SU-DHL-6 (cell line): ENCODE measurements around the gene TLE1.
"Not testable (repeated sequence)": the region's sequence is repeated elsewhere in the genome, so short reads cannot be mapped to it uniquely, and the experiment has no call there.

ENCODE experiments used
- H2AFZ ChIP-seq: fragments of 200-600 bp; sonication (generic); 2 replicates; pipeline ENCODE4 v1.6.1; 2014; ENCODE audit warnings: low read depth, mild to moderate bottlenecking, moderate library complexity, mixed read lengths, antibody characterized with exemption, low read length; ENCODE audit not compliant: severe bottlenecking
- H3F3A ChIP-seq: fragments of 200-600 bp; shearing (Covaris generic); 2 replicates; pipeline ENCODE4 v1.6.0; 2016; ENCODE audit warnings: antibody characterized with exemption, mild to moderate bottlenecking; ENCODE audit not compliant: insufficient read depth
- H3K27ac ChIP-seq: fragments of 200-600 bp; sonication (generic); 2 replicates; pipeline ENCODE4 v1.5.1; 2016; ENCODE audit warnings: low read depth, mild to moderate bottlenecking, low read length, moderate library complexity, mixed read lengths
- H3K27me3 ChIP-seq: fragments of 200-600 bp; sonication (generic), shearing (Covaris generic); 2 replicates; pipeline ENCODE4 v1.6.0; 2014; ENCODE audit warnings: mild to moderate bottlenecking, low read length
- H3K36me3 ChIP-seq: fragments of 200-600 bp; sonication (generic); 2 replicates; pipeline ENCODE4 v1.6.1; 2014; ENCODE audit warnings: mild to moderate bottlenecking, low read length, mixed read lengths
- H3K4me2 ChIP-seq: fragments of 300-600, 200-600 bp; shearing (Covaris generic), sonication (generic); 2 replicates; pipeline ENCODE4 v1.6.0; 2014; ENCODE audit warnings: low read length, low read depth, mild to moderate bottlenecking; ENCODE audit not compliant: poor library complexity, severe bottlenecking
- H3K4me3 ChIP-seq: fragments of 200-600 bp; sonication (generic); 2 replicates; pipeline ENCODE4 v1.5.1; 2014; ENCODE audit warnings: antibody characterized with exemption, low read length, mild to moderate bottlenecking, mixed read lengths; ENCODE audit not compliant: insufficient read depth, poor library complexity, severe bottlenecking
- H3K79me2 ChIP-seq: fragments of 200-600 bp; sonication (generic); 2 replicates; pipeline ENCODE4 v1.6.1; 2014; ENCODE audit warnings: mild to moderate bottlenecking, low read length, moderate library complexity; ENCODE audit not compliant: insufficient read depth
- H3K9ac ChIP-seq: fragments of 200-600 bp; sonication (generic); 2 replicates; pipeline ENCODE4 v1.7.0; 2014; ENCODE audit warnings: mild to moderate bottlenecking, low read length
- H3K9me2 ChIP-seq: fragments of 200-600 bp; sonication (generic); replicated peaks from 2 replicates; pipeline ENCODE4 v1.6.1; 2014; ENCODE audit warnings: low read length; ENCODE audit not compliant: insufficient read depth
- H3K9me3 ChIP-seq: fragments of 200-600 bp; sonication (generic); 2 replicates; pipeline ENCODE4 v1.6.1; 2014; ENCODE audit warnings: low read length, mixed read lengths; ENCODE audit not compliant: insufficient read depth
- H4K20me1 ChIP-seq: fragments of 200-600 bp; sonication (generic); 2 replicates; pipeline ENCODE4 v1.6.1; 2014; ENCODE audit warnings: low read depth, mild to moderate bottlenecking, antibody characterized with exemption, low read length, moderate library complexity, mixed read lengths
- CTCF ChIP-seq: fragments of 200-600 bp; sonication (generic); IDR thresholded peaks from one replicate; pipeline ENCODE4 v1.5.1; 2017; ENCODE audit warnings: antibody characterized with exemption, mild to moderate bottlenecking, low read length, moderate library complexity; ENCODE audit not compliant: insufficient read depth, poor library complexity, severe bottlenecking
- EZH2phosphoT487 ChIP-seq: fragments of 200-600 bp; sonication (generic), shearing (Covaris generic); conservative IDR thresholded peaks from 2 replicates; pipeline ENCODE4 v1.6.1; 2018; ENCODE audit warnings: mild to moderate bottlenecking, antibody characterized with exemption, low read length, moderate library complexity, mixed read lengths

The TLE1 gene

GRCh38 chr9:81694541-81694940, 5.2 kb upstream of the TLE1 start:
- H3F3A ChIP-seq: no peaks in the 10 kb centered on the region
- no peak overlapping the region for H3K4me3 ChIP-seq
- H3K9me2 ChIP-seq: no peaks in the 10 kb centered on the region
- no peaks in the 10 kb centered on the region for H3K9me3 ChIP-seq
- no peaks in the 10 kb centered on the region for H4K20me1 ChIP-seq
- H3K27ac ChIP-seq: no peak overlapping the region
- no peaks in the 10 kb centered on the region for H3K79me2 ChIP-seq
- H3K4me2 ChIP-seq: no peak overlapping the region
- no peak overlapping the region for H3K9ac ChIP-seq
- no peaks in the 10 kb centered on the region for H3K36me3 ChIP-seq
- TF ChIP-seq EZH2phosphoT487: no peak
- no peak for TF ChIP-seq CTCF
- H3K27me3 ChIP-seq: no peaks in the 10 kb centered on the region
- H2AFZ ChIP-seq: no peak overlapping the region

- no peak overlapping the region for H2AFZ ChIP-seq
- H3K9me2 ChIP-seq: no peaks in the 10 kb centered on the region
- no peak for TF ChIP-seq EZH2phosphoT487
- no peak for TF ChIP-seq CTCF
- no peak overlapping the region for H3K4me3 ChIP-seq
- H3K9me3 ChIP-seq: no peaks in the 10 kb centered on the region
- no peaks in the 10 kb centered on the region for H3K79me2 ChIP-seq
- no peaks in the 10 kb centered on the region for H3F3A ChIP-seq
- no peak overlapping the region for H3K9ac ChIP-seq
- H3K27me3 ChIP-seq: no peaks in the 10 kb centered on the region
- H4K20me1 ChIP-seq: no peaks in the 10 kb centered on the region
- H3K27ac ChIP-seq: no peak overlapping the region
- H3K4me2 ChIP-seq: no peak overlapping the region
- no peaks in the 10 kb centered on the region for H3K36me3 ChIP-seq
Observed at GRCh38 chr9:81693671-81694378, 4.5 kb upstream of the TLE1 start.

GRCh38 chr9:81690251-81690851, 1.0 kb upstream of the TLE1 start:
- no peak overlapping the region for H3K27ac ChIP-seq
- H3F3A ChIP-seq: no peaks in the 10 kb centered on the region
- H3K27me3 ChIP-seq: no peaks in the 10 kb centered on the region
- no peaks in the 10 kb centered on the region for H3K36me3 ChIP-seq
- TF ChIP-seq CTCF (no peak), EZH2phosphoT487 (no peak)
- no peaks in the 10 kb centered on the region for H3K79me2 ChIP-seq
- no peak overlapping the region for H3K9ac ChIP-seq
- H3K9me3 ChIP-seq: no peaks in the 10 kb centered on the region
- H3K4me3 ChIP-seq: no peak overlapping the region
- H3K9me2 ChIP-seq: no peaks in the 10 kb centered on the region
- H3K4me2 ChIP-seq: no peak overlapping the region
- H4K20me1 ChIP-seq: no peaks in the 10 kb centered on the region
- no peak overlapping the region for H2AFZ ChIP-seq

GRCh38 chr9:81689093-81689342, 329 bp downstream of the TLE1 start:
- not testable (repeated sequence) for H3K9me3 ChIP-seq, H3K36me3 ChIP-seq, H3K9ac ChIP-seq, H3K27ac ChIP-seq, H3K4me3 ChIP-seq, H3K9me2 ChIP-seq, H2AFZ ChIP-seq, H4K20me1 ChIP-seq, H3F3A ChIP-seq, H3K4me2 ChIP-seq, H3K27me3 ChIP-seq, H3K79me2 ChIP-seq

GRCh38 chr9:81688262-81689092, 870 bp downstream of the TLE1 start:
- not testable (repeated sequence) for H3K4me3 ChIP-seq, H3K79me2 ChIP-seq, H3K9ac ChIP-seq, H3K4me2 ChIP-seq, H3K27ac ChIP-seq, H3F3A ChIP-seq, H3K27me3 ChIP-seq, H3K36me3 ChIP-seq, H2AFZ ChIP-seq, H3K9me2 ChIP-seq, H4K20me1 ChIP-seq, H3K9me3 ChIP-seq
